GM12864 (cell line): ENCODE results near the gene LENEP.
A peak's percentile ranks its signal among the peaks of the same experiment; 100 is the strongest.

Source experiments
- DNase-seq: peaks from one replicate; pipeline ENCODE4 v3.0.0-alpha.2; 2011; ENCODE audit warnings: low read depth
- H3K4me3 ChIP-seq: 2 replicates; pipeline ENCODE4 v1.5.1; 2011; ENCODE audit warnings: mild to moderate bottlenecking, low read depth, low read length, control low read depth
- CTCF ChIP-seq: IDR thresholded peaks from 2 replicates; pipeline ENCODE4 v1.5.1; 2011; ENCODE audit warnings: low read depth, mild to moderate bottlenecking, moderate library complexity, low read length, control low read depth, inconsistent platforms; ENCODE audit errors: missing control alignments

Gene LENEP

GRCh38 chr1:154993572-154994268 lies at the start of gene LENEP:
LENEP (plus strand) TSS chr1:154993586; CDS start chr1:154993608, 22 bp downstream.
- H3K4me3 ChIP-seq, result no peak within 1 kb of the TSS
- TF ChIP-seq CTCF, result no peak
- no peak for DNase-seq

GRCh38 chr1:154943649-154944400 lies 49.6 kb upstream of the LENEP start:
- H3K4me3 ChIP-seq, result peak overlapping the region; percentile 63
- peak; percentile 96 for TF ChIP-seq CTCF
- DNase-seq, result no peak

GRCh38 chr1:154944401-154945159 lies 48.8 kb upstream of the LENEP start:
- no peak overlapping the region for H3K4me3 ChIP-seq
- TF ChIP-seq CTCF, result no peak
- DNase-seq, result no peak

- DNase-seq, result no peak
- no peak overlapping the region for H3K4me3 ChIP-seq
- TF ChIP-seq CTCF, result no peak
Measured at GRCh38 chr1:154945160-154945961, 48.0 kb upstream of the LENEP start.

- no peak overlapping the region for H3K4me3 ChIP-seq
- no peak for TF ChIP-seq CTCF
- no peak for DNase-seq
Measured at GRCh38 chr1:154945962-154946850, 47.2 kb upstream of the LENEP start.

- no peak for TF ChIP-seq CTCF
- no peak overlapping the region for H3K4me3 ChIP-seq
- no peak for DNase-seq
Measured at GRCh38 chr1:154948079-154948478, 45.3 kb upstream of the LENEP start.
